Bronchial epithelial cell (primary cell): ENCODE measurements around the gene CCNL2. TPM values are rescaled to one million over a fixed set of nuclear protein-coding genes. Genes with fewer than 3 reads are reported as not detected.
A peak's percentile ranks its signal among the peaks of the same experiment; 100 is the strongest.

Source experiments
- DNase-seq: peaks from one replicate; pipeline ENCODE4 v3.0.0-alpha.2; 2010; ENCODE audit warnings: low read depth
- FAIRE-seq: peaks from 2 replicates; lab custom pipeline; 2011; peaks lifted over from hg19 to GRCh38; lab: Jason Lieb, UNC
- H3K27me3 ChIP-seq: 2 replicates; pipeline ENCODE4 v1.5.1; 2011; ENCODE audit warnings: low read length; ENCODE audit not compliant: control insufficient read depth, insufficient read depth
- H3K36me3 ChIP-seq: 2 replicates; pipeline ENCODE4 v1.5.1; 2011; ENCODE audit warnings: low read length; ENCODE audit not compliant: control insufficient read depth, insufficient read depth
- H3K4me3 ChIP-seq: 2 replicates; pipeline ENCODE4 v1.5.1; 2011; ENCODE audit warnings: mild to moderate bottlenecking, low read depth, low read length, control low read depth
- CTCF ChIP-seq: IDR thresholded peaks from 2 replicates; pipeline ENCODE4 v1.5.1; 2011; ENCODE audit warnings: mild to moderate bottlenecking, moderate library complexity, low read length, control low read depth, inconsistent platforms; ENCODE audit not compliant: insufficient read depth, severe bottlenecking
- total RNA-seq: library from RNA; depleted of rRNA; stranded (reverse); fragments of >200 nt; gene quantifications from 2 replicates; pipeline ENCODE4 v1.2.1, GENCODE V29; 2014

CCNL2 gene
- total RNA-seq, 1 donor from 2014 or later = 134 TPM

- FAIRE-seq (no peak), DNase-seq (peak; percentile 55)
- no peak for TF ChIP-seq CTCF
- Histone ChIP-seq H3K27me3 (no peaks in the 10 kb centered on the region), H3K36me3 (peaks cover 41% of the 10 kb centered on the region), H3K4me3 (peak overlapping the region; percentile 92)
Measured at GRCh38 chr1:1397839-1398523, 1.2 kb downstream of the CCNL2 start.

GRCh38 chr1:1395166-1395565 lies 4.0 kb downstream of the CCNL2 start:
- H3K4me3 ChIP-seq = no peak overlapping the region
- FAIRE-seq (no peak), DNase-seq (no peak)
- H3K36me3 ChIP-seq = peaks cover 43% of the 10 kb centered on the region
- no peak for TF ChIP-seq CTCF
- no peaks in the 10 kb centered on the region for H3K27me3 ChIP-seq

- DNase-seq (no peak), FAIRE-seq (no peak)
- no peaks in the 10 kb centered on the region for H3K27me3 ChIP-seq
- no peak for TF ChIP-seq CTCF
- no peak overlapping the region for H3K4me3 ChIP-seq
- peaks cover 49% of the 10 kb centered on the region for H3K36me3 ChIP-seq
Measured at GRCh38 chr1:1394116-1394515, 5.0 kb downstream of the CCNL2 start.

- H3K36me3 ChIP-seq = peaks cover 50% of the 10 kb centered on the region
- no peak overlapping the region for H3K4me3 ChIP-seq
- no peaks in the 10 kb centered on the region for H3K27me3 ChIP-seq
- FAIRE-seq (no peak), DNase-seq (no peak)
- no peak for TF ChIP-seq CTCF
Measured at GRCh38 chr1:1393428-1393827, 5.7 kb downstream of the CCNL2 start.

- TF ChIP-seq CTCF = no peak
- Histone ChIP-seq H3K4me3 (no peak overlapping the region), H3K27me3 (no peaks in the 10 kb centered on the region), H3K36me3 (peaks cover 48% of the 10 kb centered on the region)
- DNase-seq (no peak), FAIRE-seq (no peak)
Measured at GRCh38 chr1:1393014-1393413, 6.1 kb downstream of the CCNL2 start.

GRCh38 chr1:1391225-1391624 lies 7.9 kb downstream of the CCNL2 start:
- no peak for FAIRE-seq
- DNase-seq = no peak
- TF ChIP-seq CTCF = no peak
- no peak overlapping the region for H3K4me3 ChIP-seq
- peaks cover 51% of the 10 kb centered on the region for H3K36me3 ChIP-seq
- H3K27me3 ChIP-seq = no peaks in the 10 kb centered on the region
